ENCODE results near the gene ZNF410.
"Not testable (repeated sequence)": the region's sequence is repeated elsewhere in the genome, so short reads cannot be mapped to it uniquely, and the experiment has no call there.

ZNF410 gene, protein sequence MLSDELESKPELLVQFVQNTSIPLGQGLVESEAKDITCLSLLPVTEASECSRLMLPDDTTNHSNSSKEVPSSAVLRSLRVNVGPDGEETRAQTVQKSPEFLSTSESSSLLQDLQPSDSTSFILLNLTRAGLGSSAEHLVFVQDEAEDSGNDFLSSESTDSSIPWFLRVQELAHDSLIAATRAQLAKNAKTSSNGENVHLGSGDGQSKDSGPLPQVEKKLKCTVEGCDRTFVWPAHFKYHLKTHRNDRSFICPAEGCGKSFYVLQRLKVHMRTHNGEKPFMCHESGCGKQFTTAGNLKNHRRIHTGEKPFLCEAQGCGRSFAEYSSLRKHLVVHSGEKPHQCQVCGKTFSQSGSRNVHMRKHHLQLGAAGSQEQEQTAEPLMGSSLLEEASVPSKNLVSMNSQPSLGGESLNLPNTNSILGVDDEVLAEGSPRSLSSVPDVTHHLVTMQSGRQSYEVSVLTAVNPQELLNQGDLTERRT
- 19.9 to 30.5 (median 20.9) reads per million in 3 donors for total RNA-seq

DNA sequence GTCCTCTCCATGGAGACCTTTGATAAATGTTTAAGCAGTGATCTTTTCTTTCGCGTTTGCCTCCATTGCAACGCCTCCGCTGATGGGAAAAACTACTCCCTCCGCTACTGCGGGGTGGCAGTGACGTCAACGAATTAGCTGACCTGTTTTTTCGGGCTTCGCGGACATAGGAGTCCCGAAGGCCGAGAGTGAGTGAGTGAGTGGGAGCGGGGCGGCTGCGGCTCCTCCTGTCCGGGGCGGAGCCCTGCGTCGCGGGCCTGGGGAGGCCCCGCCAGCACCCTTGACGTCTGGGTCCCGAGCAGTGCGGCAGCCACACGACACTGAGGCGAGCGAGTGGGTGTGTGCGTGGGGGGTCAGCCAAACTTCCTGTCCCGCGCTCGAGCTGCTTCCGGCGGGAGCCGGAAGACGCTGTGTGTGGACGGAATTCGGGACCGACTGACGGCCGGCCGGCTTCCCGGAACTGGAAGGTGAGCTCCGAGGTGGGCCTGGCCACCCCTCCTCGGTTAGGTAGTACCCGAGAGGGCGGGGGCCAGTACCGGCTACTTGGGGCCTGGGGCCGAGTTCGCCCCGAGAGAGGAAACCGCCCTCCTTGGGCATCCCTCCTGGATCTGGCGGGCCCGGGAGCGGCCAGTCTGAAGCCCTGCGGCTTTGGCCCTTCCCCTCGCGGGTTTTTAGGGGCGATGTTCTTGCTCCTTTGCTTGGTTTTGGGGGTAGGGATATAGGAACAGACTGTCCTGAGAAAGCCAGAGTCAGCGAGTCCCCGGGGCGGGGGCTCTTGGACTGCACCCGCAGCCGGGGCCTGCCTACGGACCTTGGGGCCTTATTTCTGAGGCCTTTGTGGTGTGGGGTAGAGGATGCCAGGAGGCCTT is at the start of gene ZNF410:
ZNF410 (plus strand) TSS at position 411 of the 869 bp plus-strand sequence. CDS start 5,317 bp downstream, outside the sequence.
- H3K36me3 ChIP-seq (ENCODE audit: control insufficient read depth, insufficient read depth, low read length) = peaks cover 2% of the 10 kb centered on the region
- peaks cover 16% of the 10 kb centered on the region for H3K4me1 ChIP-seq (ENCODE audit: control insufficient read depth, insufficient read depth, low read length, poor library complexity, severe bottlenecking)
- no peaks in the 10 kb centered on the region for H3K27me3 ChIP-seq (replicated peaks; ENCODE audit: control insufficient read depth, insufficient read depth, low read length, poor library complexity, severe bottlenecking)
- peak within 1 kb of the TSS; percentile 64 for H3K4me3 ChIP-seq (ENCODE audit: insufficient read depth, low read depth, low read length, poor library complexity, severe bottlenecking)
- H3K27ac ChIP-seq (ENCODE audit: insufficient read depth, low read length, poor library complexity, severe bottlenecking) = peak within 1 kb of the TSS; percentile 91
- no peaks in the 10 kb centered on the region for H3K9me3 ChIP-seq (ENCODE audit: control insufficient read depth, low read length)
- peak; percentile 81 to 83 (median 82) for DNase-seq

- H3K27me3 ChIP-seq (replicated peaks; ENCODE audit: control insufficient read depth, insufficient read depth, low read length, poor library complexity, severe bottlenecking); H3K4me1 ChIP-seq (ENCODE audit: control insufficient read depth, insufficient read depth, low read length, poor library complexity, severe bottlenecking); H3K27ac ChIP-seq (ENCODE audit: insufficient read depth, low read length, poor library complexity, severe bottlenecking); H3K36me3 ChIP-seq (ENCODE audit: control insufficient read depth, insufficient read depth, low read length); DNase-seq; H3K4me3 ChIP-seq (ENCODE audit: insufficient read depth, low read depth, low read length, poor library complexity, severe bottlenecking); H3K9me3 ChIP-seq (ENCODE audit: control insufficient read depth, low read length): not testable (repeated sequence)
Measured at GRCh38 chr14:73838293-73839034, 48.2 kb upstream of the ZNF410 start.

GRCh38 chr14:73842201-73842600 is 44.5 kb upstream of the ZNF410 start:
- no peak for DNase-seq
- Histone ChIP-seq H3K4me3 (ENCODE audit: insufficient read depth, low read depth, low read length, poor library complexity, severe bottlenecking) (no peak overlapping the region), H3K4me1 (ENCODE audit: control insufficient read depth, insufficient read depth, low read length, poor library complexity, severe bottlenecking) (no peaks in the 10 kb centered on the region), H3K27ac (ENCODE audit: insufficient read depth, low read length, poor library complexity, severe bottlenecking) (no peak overlapping the region), H3K36me3 (ENCODE audit: control insufficient read depth, insufficient read depth, low read length) (no peaks in the 10 kb centered on the region), H3K27me3 (replicated peaks; ENCODE audit: control insufficient read depth, insufficient read depth, low read length, poor library complexity, severe bottlenecking) (no peaks in the 10 kb centered on the region), H3K9me3 (ENCODE audit: control insufficient read depth, low read length) (no peaks in the 10 kb centered on the region)

GRCh38 chr14:73842851-73843250 is 43.8 kb upstream of the ZNF410 start:
- Histone ChIP-seq H3K27me3 (replicated peaks; ENCODE audit: control insufficient read depth, insufficient read depth, low read length, poor library complexity, severe bottlenecking) (no peaks in the 10 kb centered on the region), H3K4me1 (ENCODE audit: control insufficient read depth, insufficient read depth, low read length, poor library complexity, severe bottlenecking) (no peaks in the 10 kb centered on the region), H3K27ac (ENCODE audit: insufficient read depth, low read length, poor library complexity, severe bottlenecking) (no peak overlapping the region), H3K9me3 (ENCODE audit: control insufficient read depth, low read length) (no peaks in the 10 kb centered on the region), H3K4me3 (ENCODE audit: insufficient read depth, low read depth, low read length, poor library complexity, severe bottlenecking) (no peak overlapping the region), H3K36me3 (ENCODE audit: control insufficient read depth, insufficient read depth, low read length) (no peaks in the 10 kb centered on the region)
- DNase-seq = no peak

- DNase-seq = no peak
- Histone ChIP-seq H3K9me3 (ENCODE audit: control insufficient read depth, low read length) (no peaks in the 10 kb centered on the region), H3K36me3 (ENCODE audit: control insufficient read depth, insufficient read depth, low read length) (no peaks in the 10 kb centered on the region), H3K27me3 (replicated peaks; ENCODE audit: control insufficient read depth, insufficient read depth, low read length, poor library complexity, severe bottlenecking) (no peaks in the 10 kb centered on the region), H3K27ac (ENCODE audit: insufficient read depth, low read length, poor library complexity, severe bottlenecking) (no peak overlapping the region), H3K4me1 (ENCODE audit: control insufficient read depth, insufficient read depth, low read length, poor library complexity, severe bottlenecking) (no peaks in the 10 kb centered on the region), H3K4me3 (ENCODE audit: insufficient read depth, low read depth, low read length, poor library complexity, severe bottlenecking) (no peak overlapping the region)
Measured at GRCh38 chr14:73843296-73843695, 43.4 kb upstream of the ZNF410 start.

- H3K27ac ChIP-seq (ENCODE audit: insufficient read depth, low read length, poor library complexity, severe bottlenecking) = no peak overlapping the region
- H3K27me3 ChIP-seq (replicated peaks; ENCODE audit: control insufficient read depth, insufficient read depth, low read length, poor library complexity, severe bottlenecking) = no peaks in the 10 kb centered on the region
Measured at GRCh38 chr14:73846947-73847346, 39.7 kb upstream of the ZNF410 start.

GRCh38 chr14:73851000-73851399 is 35.7 kb upstream of the ZNF410 start:
- Histone ChIP-seq H3K36me3 (ENCODE audit: control insufficient read depth, insufficient read depth, low read length) (no peaks in the 10 kb centered on the region), H3K4me3 (ENCODE audit: insufficient read depth, low read depth, low read length, poor library complexity, severe bottlenecking) (peak overlapping the region; percentile 59), H3K27ac (ENCODE audit: insufficient read depth, low read length, poor library complexity, severe bottlenecking) (peak overlapping the region; percentile 63), H3K9me3 (ENCODE audit: control insufficient read depth, low read length) (no peaks in the 10 kb centered on the region), H3K27me3 (replicated peaks; ENCODE audit: control insufficient read depth, insufficient read depth, low read length, poor library complexity, severe bottlenecking) (no peaks in the 10 kb centered on the region), H3K4me1 (ENCODE audit: control insufficient read depth, insufficient read depth, low read length, poor library complexity, severe bottlenecking) (peaks cover 6% of the 10 kb centered on the region)
- DNase-seq = no peak

More at GRCh38 chr14:73846947-73847346, 39.7 kb upstream of the ZNF410 start:
- H3K9me3 ChIP-seq (ENCODE audit: control insufficient read depth, low read length) = no peaks in the 10 kb centered on the region
- no peaks in the 10 kb centered on the region for H3K4me1 ChIP-seq (ENCODE audit: control insufficient read depth, insufficient read depth, low read length, poor library complexity, severe bottlenecking)
- no peaks in the 10 kb centered on the region for H3K36me3 ChIP-seq (ENCODE audit: control insufficient read depth, insufficient read depth, low read length)
- H3K4me3 ChIP-seq (ENCODE audit: insufficient read depth, low read depth, low read length, poor library complexity, severe bottlenecking) = no peak overlapping the region
- DNase-seq = no peak

DNA sequence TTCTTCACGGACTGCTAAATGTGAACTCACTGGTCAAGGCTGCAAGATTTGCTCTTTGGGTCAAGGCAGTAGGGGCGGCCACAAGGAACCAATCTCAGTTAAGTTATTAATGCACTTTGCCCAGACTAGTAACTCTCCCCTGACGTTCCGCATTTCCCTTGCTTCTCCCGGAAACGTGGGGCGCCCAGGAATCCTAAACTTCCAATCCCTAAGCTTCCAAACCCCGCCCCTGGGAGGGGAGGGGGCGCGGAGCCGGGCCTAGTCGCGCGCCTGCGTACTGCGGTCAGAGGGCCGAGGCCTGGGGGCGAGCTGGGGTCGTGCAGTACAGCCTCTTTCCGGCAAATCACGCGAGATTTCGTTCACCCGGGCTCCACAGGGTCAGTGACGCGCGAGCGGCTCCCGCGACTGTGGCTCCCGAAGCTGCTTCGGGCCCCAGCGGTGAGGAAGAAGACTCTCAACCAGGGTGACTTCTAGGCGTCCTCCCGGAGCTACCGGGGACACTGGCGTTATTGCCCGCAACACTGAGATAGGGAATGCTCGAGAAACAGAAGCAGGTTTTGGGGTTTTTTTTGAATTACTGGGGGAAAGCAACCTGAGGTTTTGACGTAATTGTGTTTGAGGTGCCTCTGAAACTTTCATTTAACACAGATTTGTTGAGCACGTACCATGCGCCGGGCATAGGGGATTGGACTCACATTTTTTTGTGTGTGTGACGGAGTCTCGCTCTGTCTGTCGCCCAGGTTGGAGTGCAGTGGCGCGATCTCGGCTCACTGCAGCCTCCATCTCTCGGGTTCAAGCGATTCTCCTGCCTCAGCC is 34.9 kb upstream of the ZNF410 start, which contains the start of gene PTGR2:
PTGR2 (plus strand) TSS at position 265 of the 816 bp plus-strand sequence. CDS start 7,032 bp downstream, outside the sequence.
- Histone ChIP-seq H3K36me3 (ENCODE audit: control insufficient read depth, insufficient read depth, low read length) (no peaks in the 10 kb centered on the region), H3K27ac (ENCODE audit: insufficient read depth, low read length, poor library complexity, severe bottlenecking) (peak within 1 kb of the TSS; percentile 63), H3K4me3 (ENCODE audit: insufficient read depth, low read depth, low read length, poor library complexity, severe bottlenecking) (peak within 1 kb of the TSS; percentile 59), H3K4me1 (ENCODE audit: control insufficient read depth, insufficient read depth, low read length, poor library complexity, severe bottlenecking) (peaks cover 6% of the 10 kb centered on the region), H3K27me3 (replicated peaks; ENCODE audit: control insufficient read depth, insufficient read depth, low read length, poor library complexity, severe bottlenecking) (no peaks in the 10 kb centered on the region), H3K9me3 (ENCODE audit: control insufficient read depth, low read length) (no peaks in the 10 kb centered on the region)
- peak; percentile 82 to 92 (median 84) for DNase-seq

DNA sequence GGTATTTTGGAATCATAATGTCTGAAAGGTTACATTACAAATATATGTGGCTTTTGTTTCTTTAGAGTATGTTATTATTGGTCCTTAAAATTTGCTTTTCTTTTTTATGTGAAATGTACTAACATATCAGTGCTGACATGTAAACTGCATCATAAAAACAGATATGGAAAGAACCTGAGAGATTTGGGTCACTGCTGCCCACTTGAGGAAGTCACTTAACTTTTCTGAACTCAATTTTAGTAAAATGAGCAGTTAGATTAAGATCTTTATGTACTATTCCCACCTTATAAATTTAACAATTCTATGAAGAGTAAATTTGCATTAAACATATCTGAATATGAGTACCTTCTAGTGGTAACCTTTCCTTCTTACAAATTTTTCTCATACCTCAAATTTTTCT is 27.5 kb upstream of the ZNF410 start:
- Histone ChIP-seq H3K9me3 (ENCODE audit: control insufficient read depth, low read length) (no peaks in the 10 kb centered on the region), H3K27ac (ENCODE audit: insufficient read depth, low read length, poor library complexity, severe bottlenecking) (no peak overlapping the region), H3K27me3 (replicated peaks; ENCODE audit: control insufficient read depth, insufficient read depth, low read length, poor library complexity, severe bottlenecking) (no peaks in the 10 kb centered on the region), H3K36me3 (ENCODE audit: control insufficient read depth, insufficient read depth, low read length) (no peaks in the 10 kb centered on the region), H3K4me3 (ENCODE audit: insufficient read depth, low read depth, low read length, poor library complexity, severe bottlenecking) (no peak overlapping the region), H3K4me1 (ENCODE audit: control insufficient read depth, insufficient read depth, low read length, poor library complexity, severe bottlenecking) (no peaks in the 10 kb centered on the region)
- DNase-seq = no peak

Measured in effector memory CD4-positive, alpha-beta T cell (primary cell).